ENCODE data around the gene GSDME. TPM values are rescaled to one million over a fixed set of nuclear protein-coding genes. Genes with fewer than 3 reads are reported as not detected.

GSDME gene
- total RNA-seq, 2 experiments from 2014 or later, result 4.7 TPM

- no peak for DNase-seq
- ChIA-PET POLR2A (no interaction called here), CTCF (interaction anchor here (0.7 to 0.9 kb wide), 2 partner anchors 176 to 341 kb away, joined by 3 to 4 read pairs; no protein-coding TSS in a partner anchor)
- H3K4me3 Mint-ChIP-seq, result no peak overlapping the region
- no peak overlapping the region for H3K27ac Mint-ChIP-seq
- intact Hi-C loops (cut with micrococcal nuclease), result no loop called here
- H3K9me3 Mint-ChIP-seq, result no peaks in the 10 kb centered on the region
- peaks cover 21% of the 10 kb centered on the region for H3K27me3 Mint-ChIP-seq
- H3K36me3 Mint-ChIP-seq, result no peaks in the 10 kb centered on the region
- H3K4me1 Mint-ChIP-seq (ENCODE audit: low read depth), result peaks cover 25% of the 10 kb centered on the region
These were observed 5.0 kb downstream of the GSDME start for GRCh38 chr7:24752073-24752800.

- intact Hi-C loops (cut with micrococcal nuclease), result no loop called here
- Mint-ChIP-seq H3K4me1 (ENCODE audit: low read depth) (peaks cover 22% of the 10 kb centered on the region), H3K4me3 (no peak overlapping the region), H3K36me3 (no peaks in the 10 kb centered on the region), H3K27me3 (peaks cover 21% of the 10 kb centered on the region), H3K9me3 (no peaks in the 10 kb centered on the region), H3K27ac (no peak overlapping the region)
- DNase-seq, result no peak
- POLR2A ChIA-PET, result no interaction called here
- CTCF ChIA-PET, result interaction anchor here (0.9 kb wide), 1 partner anchor 342 kb away, joined by 4 read pairs; no protein-coding TSS in a partner anchor
These were observed 5.8 kb downstream of the GSDME start for GRCh38 chr7:24751484-24751883.

GRCh38 chr7:24750441-24751055 is 6.7 kb downstream of the GSDME start:
- no peaks in the 10 kb centered on the region for H3K9me3 Mint-ChIP-seq
- intact Hi-C loops (cut with micrococcal nuclease), result no loop called here
- ChIA-PET POLR2A (interaction anchor here (1.0 kb wide), 1 partner anchor 28 kb away, joined by 3 read pairs; no protein-coding TSS in a partner anchor), CTCF (no interaction called here)
- peaks cover 13% of the 10 kb centered on the region for H3K4me1 Mint-ChIP-seq (ENCODE audit: low read depth)
- H3K27me3 Mint-ChIP-seq, result peaks cover 24% of the 10 kb centered on the region
- no peak overlapping the region for H3K27ac Mint-ChIP-seq
- no peak overlapping the region for H3K4me3 Mint-ChIP-seq
- no peaks in the 10 kb centered on the region for H3K36me3 Mint-ChIP-seq
- DNase-seq, result no peak

GRCh38 chr7:24748521-24748920 is 8.7 kb downstream of the GSDME start:
- Mint-ChIP-seq H3K4me1 (ENCODE audit: low read depth) (no peaks in the 10 kb centered on the region), H3K4me3 (no peak overlapping the region), H3K9me3 (no peaks in the 10 kb centered on the region), H3K27me3 (peaks cover 19% of the 10 kb centered on the region), H3K36me3 (no peaks in the 10 kb centered on the region), H3K27ac (no peak overlapping the region)
- intact Hi-C loops (cut with micrococcal nuclease), result no loop called here
- ChIA-PET CTCF (no interaction called here), POLR2A (no interaction called here)
- DNase-seq, result no peak

DNA sequence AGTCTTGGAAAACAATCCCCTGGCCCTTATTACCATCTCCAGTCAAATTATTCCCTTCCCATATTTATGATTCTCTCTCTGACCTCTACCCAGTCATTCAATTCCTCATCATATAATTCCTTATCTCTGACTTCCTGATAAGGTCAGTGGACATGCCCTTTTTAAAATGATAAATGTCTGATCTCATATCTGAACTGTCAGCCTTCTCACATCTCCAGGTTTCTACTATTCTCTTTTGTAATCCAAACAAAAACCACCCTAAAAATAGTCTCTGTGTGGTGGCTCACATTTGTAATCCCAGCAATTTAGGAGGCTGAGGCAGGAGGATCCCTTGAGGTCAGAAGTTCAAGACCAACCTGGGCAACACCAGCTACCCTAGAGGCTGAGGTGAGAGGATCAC is 11.9 kb downstream of the GSDME start:
- Mint-ChIP-seq H3K4me1 (ENCODE audit: low read depth) (no peaks in the 10 kb centered on the region), H3K36me3 (no peaks in the 10 kb centered on the region), H3K4me3 (no peak overlapping the region), H3K27me3 (peaks cover 7% of the 10 kb centered on the region), H3K9me3 (no peaks in the 10 kb centered on the region), H3K27ac (no peak overlapping the region)
- CTCF ChIA-PET, result no interaction called here
- intact Hi-C loops (cut with micrococcal nuclease), result no loop called here
- no peak for DNase-seq
- POLR2A ChIA-PET, result no interaction called here

DNA sequence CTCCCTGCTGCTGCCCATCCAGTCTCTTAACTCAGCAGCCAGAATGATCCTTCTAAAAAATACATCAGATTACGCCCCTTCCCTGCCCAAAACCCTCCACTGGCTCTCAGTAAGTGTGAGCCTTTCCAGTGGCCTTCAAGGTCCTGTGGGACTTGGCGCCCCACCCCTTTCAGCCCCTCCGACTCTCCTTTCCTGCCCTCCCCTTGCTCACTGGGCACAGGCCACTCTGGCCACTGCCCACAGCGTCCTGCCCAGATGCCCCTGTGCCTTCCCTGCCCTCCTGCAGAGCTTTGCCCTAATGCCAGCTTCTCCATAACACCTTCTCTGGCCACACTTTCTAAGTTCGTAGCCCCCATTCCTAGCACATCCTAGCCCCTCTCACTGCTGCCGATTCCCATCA is 13.8 kb downstream of the GSDME start:
- ChIA-PET CTCF (no interaction called here), POLR2A (no interaction called here)
- peaks cover 6% of the 10 kb centered on the region for H3K9me3 Mint-ChIP-seq
- H3K4me3 Mint-ChIP-seq, result no peak overlapping the region
- H3K36me3 Mint-ChIP-seq, result peaks cover 1% of the 10 kb centered on the region
- H3K27me3 Mint-ChIP-seq, result peaks cover 7% of the 10 kb centered on the region
- DNase-seq, result no peak
- intact Hi-C loops (cut with micrococcal nuclease), result no loop called here
- no peak overlapping the region for H3K27ac Mint-ChIP-seq
- H3K4me1 Mint-ChIP-seq (ENCODE audit: low read depth), result no peaks in the 10 kb centered on the region

- intact Hi-C loops (cut with micrococcal nuclease), result no loop called here
- H3K4me1 Mint-ChIP-seq (ENCODE audit: low read depth), result no peaks in the 10 kb centered on the region
- ChIA-PET POLR2A (no interaction called here), CTCF (no interaction called here)
- peaks cover 7% of the 10 kb centered on the region for H3K27me3 Mint-ChIP-seq
- no peak overlapping the region for H3K27ac Mint-ChIP-seq
- H3K4me3 Mint-ChIP-seq, result no peak overlapping the region
- H3K9me3 Mint-ChIP-seq, result peaks cover 15% of the 10 kb centered on the region
- DNase-seq, result no peak
- peaks cover 10% of the 10 kb centered on the region for H3K36me3 Mint-ChIP-seq
These were observed 14.6 kb downstream of the GSDME start for GRCh38 chr7:24742506-24743162.

GRCh38 chr7:24741679-24742505 is 15.4 kb downstream of the GSDME start:
- H3K27ac Mint-ChIP-seq, result no peak overlapping the region

GRCh38 chr7:24740871-24741270 is 16.4 kb downstream of the GSDME start:
- no peak for DNase-seq
- ChIA-PET POLR2A (no interaction called here), CTCF (interaction anchor here (1.0 kb wide), 1 partner anchor 352 kb away, joined by 3 read pairs; no protein-coding TSS in a partner anchor)
- H3K9me3 Mint-ChIP-seq, result peaks cover 17% of the 10 kb centered on the region
- no peaks in the 10 kb centered on the region for H3K4me1 Mint-ChIP-seq (ENCODE audit: low read depth)
- no peak overlapping the region for H3K4me3 Mint-ChIP-seq
- peaks cover 8% of the 10 kb centered on the region for H3K27me3 Mint-ChIP-seq
- peaks cover 10% of the 10 kb centered on the region for H3K36me3 Mint-ChIP-seq
- intact Hi-C loops (cut with micrococcal nuclease), result no loop called here
- H3K27ac Mint-ChIP-seq, result no peak overlapping the region

More at GRCh38 chr7:24741679-24742505, 15.4 kb downstream of the GSDME start:
- Mint-ChIP-seq H3K9me3 (peaks cover 15% of the 10 kb centered on the region), H3K4me3 (no peak overlapping the region), H3K27me3 (peaks cover 7% of the 10 kb centered on the region), H3K4me1 (ENCODE audit: low read depth) (no peaks in the 10 kb centered on the region), H3K36me3 (peaks cover 10% of the 10 kb centered on the region)
- no peak for DNase-seq
- intact Hi-C loops (cut with micrococcal nuclease), result no loop called here
- CTCF ChIA-PET, result interaction anchor here (1.0 kb wide), 1 partner anchor 351 kb away, joined by 3 read pairs; no protein-coding TSS in a partner anchor
- POLR2A ChIA-PET, result interaction anchor here (0.7 kb wide), 1 partner anchor 18 kb away, joined by 3 read pairs; no protein-coding TSS in a partner anchor

DNA sequence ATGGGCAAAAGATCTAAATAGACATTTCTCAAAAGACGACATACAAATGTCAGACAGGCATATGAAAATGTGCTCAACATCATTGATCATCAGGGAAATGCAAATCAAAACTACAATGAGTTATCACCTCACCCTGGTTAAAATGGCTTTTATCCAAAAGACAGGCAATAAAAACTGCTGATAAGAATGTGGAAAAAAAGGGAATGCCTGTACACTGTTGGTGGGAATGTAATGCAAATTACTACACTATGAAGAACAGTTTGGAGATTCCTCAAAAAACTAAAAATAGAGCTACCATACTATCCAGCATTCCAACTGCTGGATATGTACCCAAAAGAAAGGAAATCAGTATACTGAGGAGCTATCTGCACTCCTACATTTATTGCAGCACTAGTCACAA is 18.0 kb downstream of the GSDME start:
- H3K4me3 Mint-ChIP-seq, result no peak overlapping the region
- CTCF ChIA-PET, result interaction anchor here (1.1 kb wide), 1 partner anchor 134 kb away, joined by 3 read pairs; no protein-coding TSS in a partner anchor

GRCh38 chr7:24738577-24738976 is 18.7 kb downstream of the GSDME start:
- intact Hi-C loops (cut with micrococcal nuclease), result no loop called here
- H3K4me3 Mint-ChIP-seq, result no peak overlapping the region
- no peaks in the 10 kb centered on the region for H3K4me1 Mint-ChIP-seq (ENCODE audit: low read depth)
- POLR2A ChIA-PET, result no interaction called here
- H3K36me3 Mint-ChIP-seq, result peaks cover 10% of the 10 kb centered on the region
- no peak for DNase-seq
- H3K9me3 Mint-ChIP-seq, result peaks cover 17% of the 10 kb centered on the region
- no peak overlapping the region for H3K27ac Mint-ChIP-seq
- CTCF ChIA-PET, result interaction anchor here (1.1 kb wide), 1 partner anchor 133 kb away, joined by 3 read pairs; no protein-coding TSS in a partner anchor
- peaks cover 16% of the 10 kb centered on the region for H3K27me3 Mint-ChIP-seq

More for the DNA sequence above, 18.0 kb downstream of the GSDME start:
- Mint-ChIP-seq H3K27ac (no peak overlapping the region), H3K27me3 (peaks cover 11% of the 10 kb centered on the region), H3K36me3 (peaks cover 10% of the 10 kb centered on the region), H3K4me1 (ENCODE audit: low read depth) (no peaks in the 10 kb centered on the region), H3K9me3 (peaks cover 17% of the 10 kb centered on the region)
- POLR2A ChIA-PET, result no interaction called here
- intact Hi-C loops (cut with micrococcal nuclease), result no loop called here
- no peak for DNase-seq

DNA sequence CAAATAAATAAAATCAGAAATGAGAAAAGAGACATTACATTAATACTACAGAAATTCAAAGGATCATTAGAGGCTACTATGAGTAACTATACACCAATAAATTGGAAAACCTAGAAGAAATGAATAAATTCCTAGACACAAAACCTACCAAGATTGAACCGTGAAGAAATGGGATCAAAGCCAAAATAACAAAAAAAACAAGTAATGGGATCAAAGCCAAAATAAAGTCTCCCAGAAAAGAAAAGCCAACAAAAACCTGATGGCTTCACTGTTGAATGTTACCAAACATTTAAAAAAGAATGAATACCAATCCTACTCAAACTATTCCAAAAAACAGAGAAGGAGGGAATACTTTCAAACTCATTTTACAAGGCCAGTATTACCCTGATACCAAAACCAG is 20.0 kb downstream of the GSDME start:
- no peaks in the 10 kb centered on the region for H3K4me1 Mint-ChIP-seq (ENCODE audit: low read depth)
- H3K27me3 Mint-ChIP-seq, result peaks cover 16% of the 10 kb centered on the region
- intact Hi-C loops (cut with micrococcal nuclease), result no loop called here
- POLR2A ChIA-PET, result no interaction called here
- peaks cover 10% of the 10 kb centered on the region for H3K36me3 Mint-ChIP-seq
- no peak overlapping the region for H3K27ac Mint-ChIP-seq
- peaks cover 17% of the 10 kb centered on the region for H3K9me3 Mint-ChIP-seq
- no peak for DNase-seq
- H3K4me3 Mint-ChIP-seq, result no peak overlapping the region
- CTCF ChIA-PET, result no interaction called here
